HUES64 (cell line): Measurements from ENCODE around the gene NUPR2. TPM values are rescaled to one million over a fixed set of nuclear protein-coding genes. Genes with fewer than 3 reads are reported as not detected.
"Not testable (repeated sequence)": the region's sequence is repeated elsewhere in the genome, so short reads cannot be mapped to it uniquely, and the experiment has no call there.

Source experiments
- H3K27ac ChIP-seq: 2 replicates; pipeline ENCODE4 v1.7.0; 2013; ENCODE audit warnings: low read depth, low read length, inconsistent platforms
- H3K27me3 ChIP-seq: 2 replicates; pipeline ENCODE4 v1.6.1; 2013; ENCODE audit warnings: mild to moderate bottlenecking, low read length; ENCODE audit not compliant: insufficient read depth
- H3K36me3 ChIP-seq: 2 replicates; pipeline ENCODE4 v1.6.1; 2013; ENCODE audit warnings: mild to moderate bottlenecking, low read length; ENCODE audit not compliant: insufficient read depth
- H3K4me1 ChIP-seq: 2 replicates; pipeline ENCODE4 v1.6.1; 2013; ENCODE audit warnings: mild to moderate bottlenecking, low read length, moderate library complexity; ENCODE audit not compliant: insufficient read depth
- H3K4me3 ChIP-seq: 2 replicates; pipeline ENCODE4 v1.5.1; 2013; ENCODE audit warnings: mild to moderate bottlenecking, low read length, moderate library complexity
- H3K9ac ChIP-seq: 2 replicates; pipeline ENCODE4 v1.6.1; 2013; ENCODE audit warnings: mild to moderate bottlenecking, low read depth, low read length
- H3K9me3 ChIP-seq: 2 replicates; pipeline ENCODE4 v1.6.1; 2013; ENCODE audit warnings: low read depth, low read length; ENCODE audit not compliant: insufficient read depth
- WGBS: fragments of 150-250, 120-280 bp; methylation state at CpG from one replicate; pipeline ENCODE4 v1.1.7; 2013; ENCODE audit warnings: missing lambda C conversion rate; 5-methylcytosine and 5-hydroxymethylcytosine counted together
- polyA plus RNA-seq, 2 experiments: library from polyadenylated mRNA; stranded (reverse); fragments of 50-300 nt; gene quantifications; one replicate each; pipeline ENCODE4 v1.2.3, GENCODE V29; 2013

Gene NUPR2
- not detected for polyA plus RNA-seq (2013, experiment 1 of 2)
- polyA plus RNA-seq (2013, experiment 2 of 2) = not detected

GRCh38 chr7:56115852-56116538, at the start of gene NUPR2:
Gene NUPR2, minus strand, starts transcription at chr7:56116417. Its CDS starts 103 bp downstream, at chr7:56116314.
- Histone ChIP-seq H3K4me1 (no peaks in the 10 kb centered on the region), H3K27me3 (no peaks in the 10 kb centered on the region), H3K4me3 (no peak within 1 kb of the TSS), H3K9me3 (peaks cover 68% of the 10 kb centered on the region), H3K36me3 (no peaks in the 10 kb centered on the region), H3K9ac (no peak within 1 kb of the TSS), H3K27ac (no peak within 1 kb of the TSS)
- 94% methylated on average over 65 of the region's 65 CpGs for WGBS

- Histone ChIP-seq H3K9ac (no peak overlapping the region), H3K4me1 (no peaks in the 10 kb centered on the region), H3K4me3 (no peak overlapping the region), H3K27ac (no peak overlapping the region), H3K9me3 (peaks cover 92% of the 10 kb centered on the region), H3K36me3 (no peaks in the 10 kb centered on the region), H3K27me3 (no peaks in the 10 kb centered on the region)
- WGBS = 30% methylated on average over 1 of the region's 1 CpG
Observed at GRCh38 chr7:56157238-56157790, 41.1 kb upstream of the NUPR2 start.

GRCh38 chr7:56131062-56131461, 14.8 kb upstream of the NUPR2 start:
- H3K9me3 ChIP-seq = peaks cover 75% of the 10 kb centered on the region

GRCh38 chr7:56127241-56127975, 11.2 kb upstream of the NUPR2 start:
- Histone ChIP-seq H3K4me1 (no peaks in the 10 kb centered on the region), H3K9ac (no peak overlapping the region), H3K4me3 (no peak overlapping the region), H3K27me3 (no peaks in the 10 kb centered on the region), H3K27ac (no peak overlapping the region), H3K36me3 (no peaks in the 10 kb centered on the region), H3K9me3 (peaks cover 78% of the 10 kb centered on the region)
- 80% methylated on average over 6 of the region's 7 CpGs for WGBS

More at GRCh38 chr7:56131062-56131461, 14.8 kb upstream of the NUPR2 start:
- H3K4me3 ChIP-seq, H3K27me3 ChIP-seq, H3K36me3 ChIP-seq, H3K27ac ChIP-seq, H3K4me1 ChIP-seq, H3K9ac ChIP-seq: not testable (repeated sequence)
- 85% methylated on average over 1 of the region's 2 CpGs for WGBS

- peaks cover 77% of the 10 kb centered on the region for H3K9me3 ChIP-seq
Observed at GRCh38 chr7:56125831-56126230, 9.6 kb upstream of the NUPR2 start.

GRCh38 chr7:56124981-56125380, 8.8 kb upstream of the NUPR2 start:
- no peaks in the 10 kb centered on the region for H3K4me1 ChIP-seq
- no peak overlapping the region for H3K4me3 ChIP-seq
- peaks cover 77% of the 10 kb centered on the region for H3K9me3 ChIP-seq
- WGBS = 58% methylated on average over 6 of the region's 6 CpGs
- no peaks in the 10 kb centered on the region for H3K36me3 ChIP-seq
- H3K27ac ChIP-seq = no peak overlapping the region
- no peak overlapping the region for H3K9ac ChIP-seq
- H3K27me3 ChIP-seq = no peaks in the 10 kb centered on the region

More at GRCh38 chr7:56125831-56126230, 9.6 kb upstream of the NUPR2 start:
- no peaks in the 10 kb centered on the region for H3K27me3 ChIP-seq
- no peak overlapping the region for H3K9ac ChIP-seq
- no peaks in the 10 kb centered on the region for H3K36me3 ChIP-seq
- H3K27ac ChIP-seq = no peak overlapping the region
- H3K4me3 ChIP-seq = no peak overlapping the region
- WGBS = 62% methylated on average over 8 of the region's 8 CpGs
- H3K4me1 ChIP-seq = no peaks in the 10 kb centered on the region

- WGBS = 85% methylated on average over 6 of the region's 6 CpGs
- no peak overlapping the region for H3K9ac ChIP-seq
- peaks cover 81% of the 10 kb centered on the region for H3K9me3 ChIP-seq
- H3K4me1 ChIP-seq = no peaks in the 10 kb centered on the region
- H3K36me3 ChIP-seq = no peaks in the 10 kb centered on the region
- H3K4me3 ChIP-seq = no peak overlapping the region
- H3K27me3 ChIP-seq = no peaks in the 10 kb centered on the region
- no peak overlapping the region for H3K27ac ChIP-seq
Observed at GRCh38 chr7:56121440-56121839, 5.2 kb upstream of the NUPR2 start.

- WGBS = 94% methylated on average over 3 of the region's 3 CpGs
- H3K27ac ChIP-seq, H3K4me1 ChIP-seq, H3K36me3 ChIP-seq, H3K9ac ChIP-seq, H3K27me3 ChIP-seq, H3K4me3 ChIP-seq: not testable (repeated sequence)
- H3K9me3 ChIP-seq = peaks cover 46% of the 10 kb centered on the region
Observed at GRCh38 chr7:56112244-56112643, 4.0 kb downstream of the NUPR2 start.

GRCh38 chr7:56110611-56111010, 5.6 kb downstream of the NUPR2 start:
- no peaks in the 10 kb centered on the region for H3K36me3 ChIP-seq
- no peak overlapping the region for H3K27ac ChIP-seq
- peaks cover 40% of the 10 kb centered on the region for H3K9me3 ChIP-seq
- H3K9ac ChIP-seq = no peak overlapping the region
- H3K27me3 ChIP-seq = no peaks in the 10 kb centered on the region
- no peaks in the 10 kb centered on the region for H3K4me1 ChIP-seq
- 77% methylated on average over 1 of the region's 1 CpG for WGBS
- no peak overlapping the region for H3K4me3 ChIP-seq

GRCh38 chr7:56107954-56108258, 8.3 kb downstream of the NUPR2 start:
- H3K4me1 ChIP-seq = no peaks in the 10 kb centered on the region
- H3K4me3 ChIP-seq = no peak overlapping the region
- H3K27ac ChIP-seq = no peak overlapping the region
- H3K27me3 ChIP-seq = no peaks in the 10 kb centered on the region
- peaks cover 18% of the 10 kb centered on the region for H3K9me3 ChIP-seq
- no peak overlapping the region for H3K9ac ChIP-seq
- WGBS = no CpG with 5 or more reads among the region's 1 CpG
- peaks cover 12% of the 10 kb centered on the region for H3K36me3 ChIP-seq
